Epithelial cell of proximal tubule (primary cell): ENCODE measurements around the gene MXD3. TPM values are rescaled to one million over a fixed set of nuclear protein-coding genes. Genes with fewer than 3 reads are reported as not detected.

Experiments used
- DNase-seq: peaks from one replicate; pipeline ENCODE4 v3.0.0-alpha.2; 2011; ENCODE audit warnings: low read depth
- H3K4me3 ChIP-seq: 2 replicates; pipeline ENCODE4 v1.5.1; 2011; ENCODE audit warnings: low read depth, mild to moderate bottlenecking, low read length
- CTCF ChIP-seq: conservative IDR thresholded peaks from 2 replicates; pipeline ENCODE4 v1.5.1; 2012; ENCODE audit warnings: low read depth, mild to moderate bottlenecking, low read length
- total RNA-seq: library from RNA; depleted of rRNA; stranded (reverse); fragments of >200 nt; gene quantifications from 2 replicates; pipeline ENCODE4 v1.2.3, GENCODE V29; 2015

The MXD3 gene
- total RNA-seq, 1 donor from 2014 or later = 41.9 TPM

GRCh38 chr5:177302354-177303110, 9.2 kb downstream of the MXD3 start:
- TF ChIP-seq CTCF = peak; percentile 23
- no peak for DNase-seq
- H3K4me3 ChIP-seq = peak overlapping the region; percentile 99

- H3K4me3 ChIP-seq = no peak overlapping the region
- TF ChIP-seq CTCF = no peak
Observed at GRCh38 chr5:177301503-177302165, 10.1 kb downstream of the MXD3 start.

GRCh38 chr5:177300951-177301350, 10.7 kb downstream of the MXD3 start:
- DNase-seq = no peak
- no peak for TF ChIP-seq CTCF
- H3K4me3 ChIP-seq = no peak overlapping the region

More at GRCh38 chr5:177301503-177302165, 10.1 kb downstream of the MXD3 start:
- DNase-seq = no peak

GRCh38 chr5:177300236-177300880, 11.3 kb downstream of the MXD3 start:
- peak; percentile 16 for TF ChIP-seq CTCF

GRCh38 chr5:177299697-177300096, 12.0 kb downstream of the MXD3 start:
- no peak overlapping the region for H3K4me3 ChIP-seq
- TF ChIP-seq CTCF = no peak
- DNase-seq = no peak

More at GRCh38 chr5:177300236-177300880, 11.3 kb downstream of the MXD3 start:
- no peak for DNase-seq
- H3K4me3 ChIP-seq = no peak overlapping the region

- no peak for DNase-seq
- no peak for TF ChIP-seq CTCF
- no peak overlapping the region for H3K4me3 ChIP-seq
Observed at GRCh38 chr5:177297922-177298321, 13.8 kb downstream of the MXD3 start.
